GM21390 (cell line): ENCODE measurements around the gene NDST1.
"Not testable (repeated sequence)": the region's sequence is repeated elsewhere in the genome, so short reads cannot be mapped to it uniquely, and the experiment has no call there.

Experiments
- ATAC-seq: cut with Tn5 transposase; IDR thresholded peaks from one replicate; pipeline ENCODE4 v1.9.1; 2021; ENCODE audit not compliant: unreplicated experiment

The NDST1 gene

GRCh38 chr5:150505816-150506215 is 2.1 kb upstream of the NDST1 start:
- ATAC-seq = no peak

- ATAC-seq = no peak
Measured at GRCh38 chr5:150506571-150507473, 1.1 kb upstream of the NDST1 start.

GRCh38 chr5:150508277-150508640 is 328 bp downstream of the NDST1 start:
- no peak for ATAC-seq

- no peak for ATAC-seq
Measured at GRCh38 chr5:150508828-150509227, 897 bp downstream of the NDST1 start.

- ATAC-seq = no peak
Measured at GRCh38 chr5:150509992-150510391, 2.1 kb downstream of the NDST1 start.

GRCh38 chr5:150510460-150511263 is 2.7 kb downstream of the NDST1 start:
- ATAC-seq = no peak

- ATAC-seq = no peak
Measured at GRCh38 chr5:150511578-150512367, 3.8 kb downstream of the NDST1 start.

GRCh38 chr5:150512368-150512747 is 4.4 kb downstream of the NDST1 start:
- no peak for ATAC-seq

- no peak for ATAC-seq
Measured at GRCh38 chr5:150513375-150514309, 5.7 kb downstream of the NDST1 start.

- ATAC-seq = no peak
Measured at GRCh38 chr5:150514708-150515211, 6.8 kb downstream of the NDST1 start.

- no peak for ATAC-seq
Measured at GRCh38 chr5:150515446-150515845, 7.5 kb downstream of the NDST1 start.

GRCh38 chr5:150516011-150516410 is 8.1 kb downstream of the NDST1 start:
- no peak for ATAC-seq

- ATAC-seq = no peak
Measured at GRCh38 chr5:150517272-150518152, 9.6 kb downstream of the NDST1 start.

GRCh38 chr5:150518712-150519559 is 11.0 kb downstream of the NDST1 start:
- not testable (repeated sequence) for ATAC-seq

- no peak for ATAC-seq
Measured at GRCh38 chr5:150519560-150519945, 11.6 kb downstream of the NDST1 start.

GRCh38 chr5:150519978-150520377 is 12.0 kb downstream of the NDST1 start:
- ATAC-seq = no peak

- ATAC-seq = no peak
Measured at GRCh38 chr5:150520747-150521521, 13.0 kb downstream of the NDST1 start.

GRCh38 chr5:150521522-150521817 is 13.5 kb downstream of the NDST1 start:
- no peak for ATAC-seq
